Fibroblast of the aortic adventitia (primary cell): Measurements from ENCODE around the gene SPINT1. TPM values are rescaled to one million over a fixed set of nuclear protein-coding genes. Genes with fewer than 3 reads are reported as not detected.
A peak's percentile ranks its signal among the peaks of the same experiment; 100 is the strongest.

Experiments used
- DNase-seq: peaks from one replicate; pipeline ENCODE4 v3.0.0-alpha.2; 2010; ENCODE audit warnings: low read depth
- H3K4me3 ChIP-seq: 2 replicates; pipeline ENCODE4 v1.5.1; 2011; ENCODE audit warnings: low read depth, mild to moderate bottlenecking, control low read depth, low read length, moderate library complexity
- CTCF ChIP-seq: IDR thresholded peaks from 2 replicates; pipeline ENCODE4 v1.5.1; 2011; ENCODE audit warnings: mild to moderate bottlenecking, low read length, control low read depth, inconsistent platforms; ENCODE audit not compliant: insufficient read depth
- total RNA-seq: library from RNA; depleted of rRNA; stranded (reverse); fragments of >200 nt; gene quantifications from 2 replicates; pipeline ENCODE4 v1.2.3, GENCODE V29; 2012; ENCODE audit warnings: low replicate concordance

SPINT1 gene
- not detected in 2 replicates for total RNA-seq

- no peak for DNase-seq
- no peak for TF ChIP-seq CTCF
- H3K4me3 ChIP-seq, result peak within 1 kb of the TSS; percentile 44
Measured at GRCh38 chr15:40843885-40844695, at the start of gene SPINT1. Gene SPINT1, plus strand, starts transcription at chr15:40844048. Its CDS starts 507 bp downstream, at chr15:40844555.

GRCh38 chr15:40796041-40796440 lies 47.8 kb upstream of the SPINT1 start:
- TF ChIP-seq CTCF, result no peak
- no peak for DNase-seq
- H3K4me3 ChIP-seq, result no peak overlapping the region

GRCh38 chr15:40796512-40796911 lies 47.3 kb upstream of the SPINT1 start:
- H3K4me3 ChIP-seq, result no peak overlapping the region
- TF ChIP-seq CTCF, result no peak
- no peak for DNase-seq

GRCh38 chr15:40799523-40799922 lies 44.3 kb upstream of the SPINT1 start:
- no peak for TF ChIP-seq CTCF
- no peak for DNase-seq
- no peak overlapping the region for H3K4me3 ChIP-seq

GRCh38 chr15:40803076-40803475 lies 40.8 kb upstream of the SPINT1 start:
- no peak for DNase-seq
- no peak for TF ChIP-seq CTCF
- no peak overlapping the region for H3K4me3 ChIP-seq

- no peak for TF ChIP-seq CTCF
- DNase-seq, result no peak
Measured at GRCh38 chr15:40803688-40804087, 40.2 kb upstream of the SPINT1 start.

GRCh38 chr15:40806672-40807027 lies 37.2 kb upstream of the SPINT1 start:
- DNase-seq, result no peak
- TF ChIP-seq CTCF, result no peak
- peak overlapping the region; percentile 99 for H3K4me3 ChIP-seq

More at GRCh38 chr15:40803688-40804087, 40.2 kb upstream of the SPINT1 start:
- H3K4me3 ChIP-seq, result no peak overlapping the region
